SU-DHL-6 (cell line): ENCODE measurements around the gene COMMD8.
A peak's percentile ranks its signal among the peaks of the same experiment; 100 is the strongest.

Source experiments
- H2AFZ ChIP-seq: fragments of 200-600 bp; sonication (generic); 2 replicates; pipeline ENCODE4 v1.6.1; 2014; ENCODE audit warnings: low read depth, mild to moderate bottlenecking, moderate library complexity, mixed read lengths, antibody characterized with exemption, low read length; ENCODE audit not compliant: severe bottlenecking
- H3F3A ChIP-seq: fragments of 200-600 bp; shearing (Covaris generic); 2 replicates; pipeline ENCODE4 v1.6.0; 2016; ENCODE audit warnings: antibody characterized with exemption, mild to moderate bottlenecking; ENCODE audit not compliant: insufficient read depth
- H3K27ac ChIP-seq: fragments of 200-600 bp; sonication (generic); 2 replicates; pipeline ENCODE4 v1.5.1; 2016; ENCODE audit warnings: low read depth, mild to moderate bottlenecking, low read length, moderate library complexity, mixed read lengths
- H3K27me3 ChIP-seq: fragments of 200-600 bp; sonication (generic), shearing (Covaris generic); 2 replicates; pipeline ENCODE4 v1.6.0; 2014; ENCODE audit warnings: mild to moderate bottlenecking, low read length
- H3K36me3 ChIP-seq: fragments of 200-600 bp; sonication (generic); 2 replicates; pipeline ENCODE4 v1.6.1; 2014; ENCODE audit warnings: mild to moderate bottlenecking, low read length, mixed read lengths
- H3K4me2 ChIP-seq: fragments of 300-600, 200-600 bp; shearing (Covaris generic), sonication (generic); 2 replicates; pipeline ENCODE4 v1.6.0; 2014; ENCODE audit warnings: low read length, low read depth, mild to moderate bottlenecking; ENCODE audit not compliant: poor library complexity, severe bottlenecking
- H3K4me3 ChIP-seq: fragments of 200-600 bp; sonication (generic); 2 replicates; pipeline ENCODE4 v1.5.1; 2014; ENCODE audit warnings: antibody characterized with exemption, low read length, mild to moderate bottlenecking, mixed read lengths; ENCODE audit not compliant: insufficient read depth, poor library complexity, severe bottlenecking
- H3K79me2 ChIP-seq: fragments of 200-600 bp; sonication (generic); 2 replicates; pipeline ENCODE4 v1.6.1; 2014; ENCODE audit warnings: mild to moderate bottlenecking, low read length, moderate library complexity; ENCODE audit not compliant: insufficient read depth
- H3K9ac ChIP-seq: fragments of 200-600 bp; sonication (generic); 2 replicates; pipeline ENCODE4 v1.7.0; 2014; ENCODE audit warnings: mild to moderate bottlenecking, low read length
- H3K9me2 ChIP-seq: fragments of 200-600 bp; sonication (generic); replicated peaks from 2 replicates; pipeline ENCODE4 v1.6.1; 2014; ENCODE audit warnings: low read length; ENCODE audit not compliant: insufficient read depth
- H3K9me3 ChIP-seq: fragments of 200-600 bp; sonication (generic); 2 replicates; pipeline ENCODE4 v1.6.1; 2014; ENCODE audit warnings: low read length, mixed read lengths; ENCODE audit not compliant: insufficient read depth
- H4K20me1 ChIP-seq: fragments of 200-600 bp; sonication (generic); 2 replicates; pipeline ENCODE4 v1.6.1; 2014; ENCODE audit warnings: low read depth, mild to moderate bottlenecking, antibody characterized with exemption, low read length, moderate library complexity, mixed read lengths
- CTCF ChIP-seq: fragments of 200-600 bp; sonication (generic); IDR thresholded peaks from one replicate; pipeline ENCODE4 v1.5.1; 2017; ENCODE audit warnings: antibody characterized with exemption, mild to moderate bottlenecking, low read length, moderate library complexity; ENCODE audit not compliant: insufficient read depth, poor library complexity, severe bottlenecking
- EZH2phosphoT487 ChIP-seq: fragments of 200-600 bp; sonication (generic), shearing (Covaris generic); conservative IDR thresholded peaks from 2 replicates; pipeline ENCODE4 v1.6.1; 2018; ENCODE audit warnings: mild to moderate bottlenecking, antibody characterized with exemption, low read length, moderate library complexity, mixed read lengths

COMMD8 gene

DNA sequence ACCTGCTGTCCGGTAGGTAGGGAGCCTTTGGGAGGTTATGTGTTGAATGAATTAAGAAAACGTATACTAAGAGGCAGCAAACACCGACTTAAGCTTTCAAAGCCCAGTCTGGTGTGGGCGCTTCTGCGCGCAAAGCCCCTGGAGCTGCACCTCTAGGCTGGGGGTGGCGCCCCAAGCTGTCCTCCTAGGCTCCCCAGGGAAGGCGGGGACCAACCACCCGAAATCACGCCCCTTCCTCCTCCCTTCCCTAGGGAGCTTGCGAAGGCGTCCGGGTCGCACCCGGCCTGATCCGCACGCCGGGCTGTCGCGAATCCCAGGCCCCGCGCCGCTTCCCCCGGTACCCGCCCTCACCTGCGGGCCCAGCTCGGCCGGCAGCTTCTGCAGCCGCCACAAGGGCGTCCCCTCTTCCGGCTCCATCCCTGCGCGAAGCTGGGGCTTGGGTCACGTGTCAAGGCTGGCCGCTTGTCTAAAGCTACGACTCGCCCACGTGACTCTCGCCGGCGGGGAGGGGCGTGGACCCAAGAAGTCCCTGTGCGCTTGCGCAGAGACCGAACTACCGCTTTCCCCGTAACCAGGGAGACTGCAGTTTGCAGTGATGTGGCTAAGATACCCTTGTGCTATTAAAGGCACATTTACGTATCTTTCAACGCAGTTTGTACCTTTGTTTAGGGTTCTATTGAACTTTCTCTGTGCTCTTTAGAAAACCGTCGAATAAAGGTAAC, at the start of gene COMMD8:
Gene COMMD8 (minus strand): TSS at position 468 of the 722 bp plus-strand sequence. CDS start 51 bp downstream, at position 417.
- no peaks in the 10 kb centered on the region for H3K9me3 ChIP-seq
- H3K9ac ChIP-seq = peak within 1 kb of the TSS; percentile 70
- H3K4me3 ChIP-seq = peak within 1 kb of the TSS; percentile 76
- peaks cover 12% of the 10 kb centered on the region for H3K36me3 ChIP-seq
- H4K20me1 ChIP-seq = no peaks in the 10 kb centered on the region
- H2AFZ ChIP-seq = peak within 1 kb of the TSS; percentile 95
- peaks cover 11% of the 10 kb centered on the region for H3F3A ChIP-seq
- H3K27me3 ChIP-seq = no peaks in the 10 kb centered on the region
- peaks cover 23% of the 10 kb centered on the region for H3K79me2 ChIP-seq
- TF ChIP-seq EZH2phosphoT487 = no peak
- TF ChIP-seq CTCF = no peak
- H3K9me2 ChIP-seq = no peaks in the 10 kb centered on the region
- H3K27ac ChIP-seq = peak within 1 kb of the TSS; percentile 60
- H3K4me2 ChIP-seq = peak within 1 kb of the TSS; percentile 95

- Histone ChIP-seq H3K9me3 (no peaks in the 10 kb centered on the region), H3K27ac (no peak overlapping the region), H2AFZ (no peak overlapping the region), H3K79me2 (no peaks in the 10 kb centered on the region), H3K4me2 (no peak overlapping the region), H3K27me3 (no peaks in the 10 kb centered on the region), H3K9ac (no peak overlapping the region), H3K4me3 (no peak overlapping the region), H4K20me1 (no peaks in the 10 kb centered on the region), H3K9me2 (no peaks in the 10 kb centered on the region), H3F3A (no peaks in the 10 kb centered on the region), H3K36me3 (no peaks in the 10 kb centered on the region; the same call in 1 of the 2 replicates)
- TF ChIP-seq EZH2phosphoT487 (no peak), CTCF (no peak)
Observed at GRCh38 chr4:47510506-47511143, 47.1 kb upstream of the COMMD8 start.

- no peaks in the 10 kb centered on the region for H3K36me3 ChIP-seq
- H3F3A ChIP-seq = no peaks in the 10 kb centered on the region
- no peaks in the 10 kb centered on the region for H3K27me3 ChIP-seq
- H3K79me2 ChIP-seq = no peaks in the 10 kb centered on the region
- H4K20me1 ChIP-seq = no peaks in the 10 kb centered on the region
- H3K4me3 ChIP-seq = no peak overlapping the region
- H3K4me2 ChIP-seq = no peak overlapping the region
- H2AFZ ChIP-seq = no peak overlapping the region
- no peak overlapping the region for H3K27ac ChIP-seq
- no peak overlapping the region for H3K9ac ChIP-seq
- TF ChIP-seq CTCF (no peak), EZH2phosphoT487 (no peak)
- no peaks in the 10 kb centered on the region for H3K9me2 ChIP-seq
- no peaks in the 10 kb centered on the region for H3K9me3 ChIP-seq
Observed at GRCh38 chr4:47505666-47506065, 42.2 kb upstream of the COMMD8 start.
